Measurements from ENCODE around the gene SARDH. TPM values are rescaled to one million over a fixed set of nuclear protein-coding genes. Genes with fewer than 3 reads are reported as not detected.
"Not testable (repeated sequence)": the region's sequence is repeated elsewhere in the genome, so short reads cannot be mapped to it uniquely, and the experiment has no call there.

Gene SARDH
- total and polyA plus RNA-seq, 7 donors, result 0.49 to 3.0 (median 1.9) TPM; not detected in 1

- no peaks in the 10 kb centered on the region for H3K27me3 ChIP-seq
- no peak for TF ChIP-seq EP300 (IDR thresholded peaks at IDR 0.05)
- no peak for TF ChIP-seq POLR2A (IDR thresholded peaks at IDR 0.05)
- TF ChIP-seq POLR2AphosphoS5 (IDR thresholded peaks at IDR 0.05), result no peak
- H3K9me3 ChIP-seq, result no peaks in the 10 kb centered on the region
- no peak for DNase-seq
- WGBS, 2 donors, result 82 to 83% methylated on average over 17 of the region's 17 CpGs
- H3K27ac ChIP-seq, result no peak overlapping the region
- no peaks in the 10 kb centered on the region for H3K36me3 ChIP-seq
- intact Hi-C loops (cut with DNase I), result no loop called here
- no peak overlapping the region for H3K4me3 ChIP-seq
- peaks cover 0 to 9% (median 0%) of the 10 kb centered on the region in 4 donors for H3K4me1 ChIP-seq
Observed at GRCh38 chr9:133677126-133678010, 60.8 kb downstream of the SARDH start.

- no peak overlapping the region for H3K27ac ChIP-seq
- no peak for TF ChIP-seq EP300 (IDR thresholded peaks at IDR 0.05)
- no peak for TF ChIP-seq POLR2A (IDR thresholded peaks at IDR 0.05)
- TF ChIP-seq, protein P1, sequence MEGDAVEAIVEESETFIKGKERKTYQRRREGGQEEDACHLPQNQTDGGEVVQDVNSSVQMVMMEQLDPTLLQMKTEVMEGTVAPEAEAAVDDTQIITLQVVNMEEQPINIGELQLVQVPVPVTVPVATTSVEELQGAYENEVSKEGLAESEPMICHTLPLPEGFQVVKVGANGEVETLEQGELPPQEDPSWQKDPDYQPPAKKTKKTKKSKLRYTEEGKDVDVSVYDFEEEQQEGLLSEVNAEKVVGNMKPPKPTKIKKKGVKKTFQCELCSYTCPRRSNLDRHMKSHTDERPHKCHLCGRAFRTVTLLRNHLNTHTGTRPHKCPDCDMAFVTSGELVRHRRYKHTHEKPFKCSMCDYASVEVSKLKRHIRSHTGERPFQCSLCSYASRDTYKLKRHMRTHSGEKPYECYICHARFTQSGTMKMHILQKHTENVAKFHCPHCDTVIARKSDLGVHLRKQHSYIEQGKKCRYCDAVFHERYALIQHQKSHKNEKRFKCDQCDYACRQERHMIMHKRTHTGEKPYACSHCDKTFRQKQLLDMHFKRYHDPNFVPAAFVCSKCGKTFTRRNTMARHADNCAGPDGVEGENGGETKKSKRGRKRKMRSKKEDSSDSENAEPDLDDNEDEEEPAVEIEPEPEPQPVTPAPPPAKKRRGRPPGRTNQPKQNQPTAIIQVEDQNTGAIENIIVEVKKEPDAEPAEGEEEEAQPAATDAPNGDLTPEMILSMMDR (IDR thresholded peaks at IDR 0.05), result no peak
- no peak for TF ChIP-seq POLR2AphosphoS5 (IDR thresholded peaks at IDR 0.05)
Observed at GRCh38 chr9:133676450-133676849, 61.7 kb downstream of the SARDH start.

DNA sequence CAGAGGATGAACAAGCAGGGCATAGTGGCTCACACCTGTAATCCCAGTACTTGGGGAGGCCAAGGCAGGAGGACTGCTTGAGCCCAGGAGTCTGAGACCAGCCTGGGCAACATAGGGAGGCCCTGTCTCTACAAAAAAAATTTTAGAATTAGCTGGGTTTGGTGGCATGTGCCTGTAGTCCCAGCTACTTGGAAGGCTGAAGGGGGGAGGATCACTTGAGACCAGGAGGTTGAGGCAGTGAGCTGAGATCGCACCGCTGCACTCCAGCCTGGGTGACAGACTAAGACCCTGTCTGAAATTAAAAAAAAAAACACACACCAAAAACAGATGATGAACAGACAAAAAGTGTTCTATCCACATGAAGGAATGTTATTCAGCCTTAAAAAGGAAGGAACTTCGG, 62.4 kb downstream of the SARDH start:
- H3K4me3 ChIP-seq; H3K27ac ChIP-seq; H3K9me3 ChIP-seq; intact Hi-C loops (cut with DNase I); DNase-seq; H3K36me3 ChIP-seq; H3K4me1 ChIP-seq; H3K27me3 ChIP-seq: not testable (repeated sequence)
- 94 to 96% methylated on average over 3 of the region's 3 CpGs for WGBS, 2 donors

More at GRCh38 chr9:133676450-133676849, 61.7 kb downstream of the SARDH start:
- Histone ChIP-seq H3K4me1 (peaks cover 0 to 9% (median 0%) of the 10 kb centered on the region in 4 donors), H3K9me3 (no peaks in the 10 kb centered on the region), H3K4me3 (no peak overlapping the region), H3K27me3 (no peaks in the 10 kb centered on the region), H3K36me3 (no peaks in the 10 kb centered on the region)
- intact Hi-C loops (cut with DNase I), result no loop called here
- no peak for DNase-seq
- WGBS, 2 donors, result 67 to 75% methylated on average over 10 of the region's 10 CpGs

- 91 to 96% methylated on average over 14 of the region's 14 CpGs for WGBS, 2 donors
- intact Hi-C loops (cut with DNase I), result no loop called here
Observed at GRCh38 chr9:133674091-133674490, 64.1 kb downstream of the SARDH start.

DNA sequence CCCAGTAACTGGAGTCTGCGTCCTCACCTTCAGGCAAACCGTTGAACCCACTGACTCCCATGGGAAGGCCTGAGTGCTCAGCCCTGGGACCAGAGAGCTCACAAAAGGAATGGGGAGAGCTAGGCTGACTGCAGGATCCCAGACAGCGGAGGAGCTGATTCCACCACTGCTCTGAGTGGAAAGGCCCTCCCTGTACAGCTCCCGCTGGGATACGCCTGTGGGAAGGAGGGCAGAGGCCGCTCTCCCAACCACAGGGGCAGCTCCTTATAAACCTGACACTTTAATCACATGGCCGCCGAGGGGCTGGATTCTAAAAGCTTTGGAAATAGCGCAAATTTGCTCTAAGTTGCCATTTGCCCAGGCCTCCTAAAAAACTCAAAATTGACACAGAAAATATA, 64.9 kb downstream of the SARDH start:
- no peaks in the 10 kb centered on the region for H3K36me3 ChIP-seq
- H3K4me1 ChIP-seq, result no peaks in the 10 kb centered on the region
- no peak for DNase-seq
- H3K4me3 ChIP-seq, result no peak overlapping the region
- TF ChIP-seq, protein P1 (IDR thresholded peaks at IDR 0.05), result no peak
- no peak for TF ChIP-seq EP300 (IDR thresholded peaks at IDR 0.05)
- TF ChIP-seq POLR2A (IDR thresholded peaks at IDR 0.05), result no peak
- no peak for TF ChIP-seq POLR2AphosphoS5 (IDR thresholded peaks at IDR 0.05)
- no peaks in the 10 kb centered on the region for H3K9me3 ChIP-seq
- WGBS, 2 donors, result 63 to 79% methylated on average over 9 of the region's 9 CpGs
- no peaks in the 10 kb centered on the region for H3K27me3 ChIP-seq
- H3K27ac ChIP-seq, result no peak overlapping the region
- intact Hi-C loops (cut with DNase I), result no loop called here

More at GRCh38 chr9:133674091-133674490, 64.1 kb downstream of the SARDH start:
- H3K27ac ChIP-seq, result no peak overlapping the region
- no peaks in the 10 kb centered on the region for H3K9me3 ChIP-seq
- H3K4me1 ChIP-seq, result no peaks in the 10 kb centered on the region
- no peaks in the 10 kb centered on the region for H3K36me3 ChIP-seq
- no peak for DNase-seq
- TF ChIP-seq EP300 (IDR thresholded peaks at IDR 0.05) (no peak), POLR2A (IDR thresholded peaks at IDR 0.05) (no peak), POLR2AphosphoS5 (IDR thresholded peaks at IDR 0.05) (no peak)
- TF ChIP-seq, protein P1 (IDR thresholded peaks at IDR 0.05), result no peak
- no peak overlapping the region for H3K4me3 ChIP-seq
- H3K27me3 ChIP-seq, result no peaks in the 10 kb centered on the region
